Neural cell (in vitro differentiated cells): Measurements from ENCODE around the gene BRD2. TPM values are rescaled to one million over a fixed set of nuclear protein-coding genes. Genes with fewer than 3 reads are reported as not detected.
A peak's percentile ranks its signal among the peaks of the same experiment; 100 is the strongest.

ENCODE experiments used
- H2AFZ ChIP-seq: fragments of 200-600, 300-800 bp; sonication (generic), shearing (Covaris generic); 2 replicates; pipeline ENCODE4 v1.6.0; 2014; ENCODE audit warnings: low read depth, mild to moderate bottlenecking, antibody characterized with exemption, low read length, moderate library complexity
- H3F3A ChIP-seq: fragments of 200-600 bp; shearing (Covaris generic); 2 replicates; pipeline ENCODE4 v1.6.1; 2016; ENCODE audit warnings: mild to moderate bottlenecking, moderate library complexity, mixed read lengths, antibody characterized with exemption, low read length; ENCODE audit not compliant: insufficient read depth, poor library complexity, severe bottlenecking
- H3K27ac ChIP-seq: fragments of 200-600, 300-800 bp; sonication (generic), shearing (Covaris generic); 2 replicates; pipeline ENCODE4 v1.5.1; 2014; ENCODE audit warnings: mild to moderate bottlenecking, low read length, moderate library complexity
- H3K27me3 ChIP-seq: fragments of 300-800, 200-600 bp; sonication (generic), shearing (Covaris generic); 2 replicates; pipeline ENCODE4 v1.6.0; 2014; ENCODE audit warnings: mild to moderate bottlenecking, low read depth, low read length, moderate library complexity; ENCODE audit not compliant: insufficient read depth
- H3K36me3 ChIP-seq: fragments of 300-800, 200-600 bp; sonication (generic), shearing (Covaris generic); 2 replicates; pipeline ENCODE4 v1.5.1; 2014; ENCODE audit warnings: mild to moderate bottlenecking, antibody characterized with exemption, low read length, moderate library complexity; ENCODE audit not compliant: insufficient read depth
- H3K4me2 ChIP-seq: fragments of 300-800, 200-600 bp; sonication (generic), shearing (Covaris generic); 2 replicates; pipeline ENCODE4 v1.6.0; 2014; ENCODE audit warnings: mild to moderate bottlenecking, low read length
- H3K4me3 ChIP-seq: fragments of 300-800, 200-600 bp; sonication (generic), shearing (Covaris generic); 2 replicates; pipeline ENCODE4 v1.5.1; 2014; ENCODE audit warnings: mild to moderate bottlenecking, low read length, moderate library complexity
- H3K79me2 ChIP-seq: fragments of 200-600 bp; shearing (Covaris generic); replicated peaks from 2 replicates; pipeline ENCODE4 v1.6.0; 2014; ENCODE audit warnings: mild to moderate bottlenecking, low read length, moderate library complexity; ENCODE audit not compliant: insufficient read depth
- H3K9ac ChIP-seq: fragments of 300-800, 200-600 bp; sonication (generic), shearing (Covaris generic); 2 replicates; pipeline ENCODE4 v1.6.1; 2016; ENCODE audit warnings: mild to moderate bottlenecking, low read length, mixed read lengths
- H3K9me2 ChIP-seq: fragments of 200-600 bp; shearing (Covaris generic); 2 replicates; pipeline ENCODE4 v1.6.1; 2016; ENCODE audit warnings: mild to moderate bottlenecking, low read length, mixed read lengths; ENCODE audit not compliant: insufficient read depth
- H3K9me3 ChIP-seq: fragments of 200-600, 300-800 bp; sonication (generic), shearing (Covaris generic); 2 replicates; pipeline ENCODE4 v1.6.1; 2016; ENCODE audit warnings: mild to moderate bottlenecking, mixed run types, low read length, moderate library complexity, mixed read lengths
- H4K20me1 ChIP-seq: fragments of 200-600 bp; shearing (Covaris generic); 2 replicates; pipeline ENCODE4 v1.6.1; 2016; ENCODE audit warnings: mild to moderate bottlenecking, mixed run types; ENCODE audit not compliant: insufficient read depth
- EP300 ChIP-seq: fragments of 450-650 bp; conservative IDR thresholded peaks from 2 replicates; pipeline ENCODE4 v1.6.1; 2014; ENCODE audit warnings: antibody characterized with exemption, mild to moderate bottlenecking, moderate library complexity; ENCODE audit not compliant: poor library complexity, severe bottlenecking
- EZH2 ChIP-seq: fragments of 200-600, 300-800 bp; shearing (Covaris generic), sonication (generic); IDR thresholded peaks from 2 replicates; pipeline ENCODE4 v1.6.1; 2014; ENCODE audit warnings: antibody characterized with exemption, low read length, borderline replicate concordance, mild to moderate bottlenecking; ENCODE audit not compliant: insufficient read depth, poor library complexity, severe bottlenecking
- MXI1 ChIP-seq: fragments of 450-650 bp; conservative IDR thresholded peaks from 2 replicates; pipeline ENCODE4 v1.6.1; 2014; ENCODE audit warnings: antibody characterized with exemption, mild to moderate bottlenecking; ENCODE audit not compliant: poor library complexity, severe bottlenecking
- POLR2AphosphoS5 ChIP-seq: IDR thresholded peaks from 2 replicates; pipeline ENCODE4 v1.6.1; 2012
- RAD21 ChIP-seq: fragments of 450-650 bp; conservative IDR thresholded peaks from 2 replicates; pipeline ENCODE4 v1.6.1; 2014; ENCODE audit warnings: antibody characterized with exemption, mild to moderate bottlenecking, moderate library complexity
- SMC3 ChIP-seq: fragments of 450-650 bp; conservative IDR thresholded peaks from 2 replicates; pipeline ENCODE4 v1.6.1; 2014; ENCODE audit warnings: antibody characterized with exemption, mild to moderate bottlenecking, moderate library complexity; ENCODE audit not compliant: poor library complexity
- TAF1 ChIP-seq: IDR thresholded peaks from 2 replicates; pipeline ENCODE4 v1.6.1; 2012; ENCODE audit warnings: low read depth
- polyA plus RNA-seq: library from polyadenylated mRNA; depleted of rRNA; stranded (reverse); fragments of >200 nt; gene quantifications from 2 replicates; pipeline ENCODE4 v1.2.3, GENCODE V29; 2014
- TF ChIP-seq, protein P1 (sequence below): fragments of 450-650 bp; IDR thresholded peaks from 2 replicates; pipeline ENCODE4 v1.5.1; 2014; ENCODE audit warnings: antibody characterized with exemption, mild to moderate bottlenecking, moderate library complexity; ENCODE audit not compliant: poor library complexity, severe bottlenecking
- TF ChIP-seq, protein P2 (sequence below): IDR thresholded peaks from 2 replicates; pipeline ENCODE4 v1.6.1; 2012; ENCODE audit warnings: borderline replicate concordance

The BRD2 gene
- polyA plus RNA-seq, 1 donor from 2014 or later = 107 TPM

DNA sequence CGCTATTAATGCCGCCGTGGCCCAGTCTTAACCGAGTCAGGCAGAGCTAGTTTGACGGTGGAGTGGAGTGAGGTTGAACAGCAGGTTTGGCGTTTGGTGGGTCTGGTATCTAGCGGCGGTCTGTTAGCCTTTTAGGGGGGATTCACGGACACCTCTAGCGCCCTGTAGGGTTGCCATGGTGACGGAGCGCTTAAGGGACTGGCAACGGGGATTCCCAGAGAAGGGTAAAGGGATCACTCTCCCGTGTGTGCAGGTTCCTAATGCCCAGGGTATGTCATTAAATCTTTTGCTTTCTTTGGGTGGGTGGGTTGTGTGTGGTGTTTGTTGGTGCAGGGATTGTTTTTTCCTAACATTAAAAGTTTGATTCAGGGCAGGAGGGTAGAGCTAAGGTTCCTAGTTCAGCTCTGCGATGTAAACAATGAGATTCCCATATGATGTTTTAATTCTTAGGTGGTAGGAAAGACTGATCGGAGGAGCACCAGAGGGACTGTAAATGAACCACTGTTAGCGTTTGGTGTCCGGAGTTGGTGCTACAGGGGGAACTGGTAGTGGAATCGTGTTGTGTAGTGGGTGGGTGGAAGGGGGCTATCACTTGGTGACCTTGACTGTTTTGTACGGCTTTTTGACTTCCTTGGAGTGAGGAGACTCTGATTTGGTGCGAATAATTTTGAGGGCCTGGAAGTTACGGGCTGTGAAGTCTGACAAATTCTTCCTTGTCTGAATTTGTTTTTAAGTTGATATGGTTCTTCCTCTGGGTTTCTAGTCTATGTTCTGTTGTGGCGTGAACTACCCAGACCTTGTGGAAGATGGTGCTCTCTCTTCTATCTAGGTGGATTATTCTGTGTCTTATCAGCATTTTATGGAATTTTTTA lies 5.0 kb downstream of the BRD2 start:
- peak overlapping the region; percentile 97 for H3K4me3 ChIP-seq
- peaks cover 62% of the 10 kb centered on the region for H4K20me1 ChIP-seq
- TF ChIP-seq EZH2 (no peak), MXI1 (peak; percentile 67)
- no peak overlapping the region for H2AFZ ChIP-seq
- peak overlapping the region; percentile 95 for H3K9ac ChIP-seq
- H3K9me3 ChIP-seq = no peaks in the 10 kb centered on the region
- peaks cover 8% of the 10 kb centered on the region for H3F3A ChIP-seq
- H3K27me3 ChIP-seq = no peaks in the 10 kb centered on the region
- H3K9me2 ChIP-seq = no peaks in the 10 kb centered on the region
- peaks cover 85% of the 10 kb centered on the region for H3K79me2 ChIP-seq
- peak overlapping the region; percentile 89 for H3K27ac ChIP-seq
- peaks cover 18% of the 10 kb centered on the region for H3K36me3 ChIP-seq
- peak overlapping the region; percentile 90 for H3K4me2 ChIP-seq

DNA sequence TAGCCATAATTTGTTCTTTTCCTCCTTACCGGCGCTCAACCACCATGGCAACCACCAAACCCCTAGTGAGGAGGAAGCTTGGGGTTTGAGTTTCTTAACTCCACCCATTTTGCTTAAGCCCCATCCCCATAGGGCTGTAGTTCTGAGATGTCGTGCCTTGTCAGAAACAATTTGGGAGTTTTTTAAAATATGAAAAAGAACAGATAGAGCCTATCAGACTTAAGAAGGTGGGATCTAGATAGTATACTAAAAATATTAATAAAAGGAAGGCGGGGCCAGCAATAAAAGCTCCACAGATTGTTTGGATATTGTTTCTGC lies 5.6 kb downstream of the BRD2 start:
- peak overlapping the region; percentile 95 for H3K9ac ChIP-seq
- no peaks in the 10 kb centered on the region for H3K9me3 ChIP-seq
- peak overlapping the region; percentile 89 for H3K27ac ChIP-seq
- TF ChIP-seq TAF1 (no peak), RAD21 (no peak), POLR2AphosphoS5 (no peak), EZH2 (no peak), EP300 (no peak), MXI1 (no peak), SMC3 (no peak)
- TF ChIP-seq, protein P1, sequence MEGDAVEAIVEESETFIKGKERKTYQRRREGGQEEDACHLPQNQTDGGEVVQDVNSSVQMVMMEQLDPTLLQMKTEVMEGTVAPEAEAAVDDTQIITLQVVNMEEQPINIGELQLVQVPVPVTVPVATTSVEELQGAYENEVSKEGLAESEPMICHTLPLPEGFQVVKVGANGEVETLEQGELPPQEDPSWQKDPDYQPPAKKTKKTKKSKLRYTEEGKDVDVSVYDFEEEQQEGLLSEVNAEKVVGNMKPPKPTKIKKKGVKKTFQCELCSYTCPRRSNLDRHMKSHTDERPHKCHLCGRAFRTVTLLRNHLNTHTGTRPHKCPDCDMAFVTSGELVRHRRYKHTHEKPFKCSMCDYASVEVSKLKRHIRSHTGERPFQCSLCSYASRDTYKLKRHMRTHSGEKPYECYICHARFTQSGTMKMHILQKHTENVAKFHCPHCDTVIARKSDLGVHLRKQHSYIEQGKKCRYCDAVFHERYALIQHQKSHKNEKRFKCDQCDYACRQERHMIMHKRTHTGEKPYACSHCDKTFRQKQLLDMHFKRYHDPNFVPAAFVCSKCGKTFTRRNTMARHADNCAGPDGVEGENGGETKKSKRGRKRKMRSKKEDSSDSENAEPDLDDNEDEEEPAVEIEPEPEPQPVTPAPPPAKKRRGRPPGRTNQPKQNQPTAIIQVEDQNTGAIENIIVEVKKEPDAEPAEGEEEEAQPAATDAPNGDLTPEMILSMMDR = no peak
- TF ChIP-seq, protein P2, sequence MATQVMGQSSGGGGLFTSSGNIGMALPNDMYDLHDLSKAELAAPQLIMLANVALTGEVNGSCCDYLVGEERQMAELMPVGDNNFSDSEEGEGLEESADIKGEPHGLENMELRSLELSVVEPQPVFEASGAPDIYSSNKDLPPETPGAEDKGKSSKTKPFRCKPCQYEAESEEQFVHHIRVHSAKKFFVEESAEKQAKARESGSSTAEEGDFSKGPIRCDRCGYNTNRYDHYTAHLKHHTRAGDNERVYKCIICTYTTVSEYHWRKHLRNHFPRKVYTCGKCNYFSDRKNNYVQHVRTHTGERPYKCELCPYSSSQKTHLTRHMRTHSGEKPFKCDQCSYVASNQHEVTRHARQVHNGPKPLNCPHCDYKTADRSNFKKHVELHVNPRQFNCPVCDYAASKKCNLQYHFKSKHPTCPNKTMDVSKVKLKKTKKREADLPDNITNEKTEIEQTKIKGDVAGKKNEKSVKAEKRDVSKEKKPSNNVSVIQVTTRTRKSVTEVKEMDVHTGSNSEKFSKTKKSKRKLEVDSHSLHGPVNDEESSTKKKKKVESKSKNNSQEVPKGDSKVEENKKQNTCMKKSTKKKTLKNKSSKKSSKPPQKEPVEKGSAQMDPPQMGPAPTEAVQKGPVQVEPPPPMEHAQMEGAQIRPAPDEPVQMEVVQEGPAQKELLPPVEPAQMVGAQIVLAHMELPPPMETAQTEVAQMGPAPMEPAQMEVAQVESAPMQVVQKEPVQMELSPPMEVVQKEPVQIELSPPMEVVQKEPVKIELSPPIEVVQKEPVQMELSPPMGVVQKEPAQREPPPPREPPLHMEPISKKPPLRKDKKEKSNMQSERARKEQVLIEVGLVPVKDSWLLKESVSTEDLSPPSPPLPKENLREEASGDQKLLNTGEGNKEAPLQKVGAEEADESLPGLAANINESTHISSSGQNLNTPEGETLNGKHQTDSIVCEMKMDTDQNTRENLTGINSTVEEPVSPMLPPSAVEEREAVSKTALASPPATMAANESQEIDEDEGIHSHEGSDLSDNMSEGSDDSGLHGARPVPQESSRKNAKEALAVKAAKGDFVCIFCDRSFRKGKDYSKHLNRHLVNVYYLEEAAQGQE = no peak
- H3K36me3 ChIP-seq = peaks cover 18% of the 10 kb centered on the region
- H3F3A ChIP-seq = peaks cover 8% of the 10 kb centered on the region
- H3K27me3 ChIP-seq = no peaks in the 10 kb centered on the region
- peak overlapping the region; percentile 90 for H3K4me2 ChIP-seq
- no peak overlapping the region for H2AFZ ChIP-seq
- H4K20me1 ChIP-seq = peaks cover 66% of the 10 kb centered on the region
- H3K9me2 ChIP-seq = no peaks in the 10 kb centered on the region
- H3K4me3 ChIP-seq = peak overlapping the region; percentile 97
- peaks cover 87% of the 10 kb centered on the region for H3K79me2 ChIP-seq
